ENCODE data around the gene FHIT. TPM values are rescaled to one million over a fixed set of nuclear protein-coding genes. Genes with fewer than 3 reads are reported as not detected.

Gene FHIT
- total RNA-seq, 4 donors from 2014 or later = 0.72 to 5.2 (median 2.1) TPM

GRCh38 chr3:59879031-59879581 lies 1372.1 kb downstream of the FHIT start:
- no peaks in the 10 kb centered on the region for H3K9me3 ChIP-seq
- ATAC-seq = no peak
- in situ Hi-C loops (cut with MboI; ENCODE audit: low sequenced_read_pairs in 4 of 4) = no loop called here
- H3K4me1 ChIP-seq = no peaks in the 10 kb centered on the region
- H3K27ac ChIP-seq = no peak overlapping the region
- DNase-seq = no peak
- TF ChIP-seq POLR2A (IDR thresholded peaks at IDR 0.05) (no peak), CTCF (IDR thresholded peaks at IDR 0.05 in 4 of 5, conservative IDR thresholded peaks at IDR 0.05 in 1 of 5) (no peak)
- intact Hi-C loops (cut with DNase I; ENCODE audit: low total_unique reads) = no loop called here
- H3K36me3 ChIP-seq = no peaks in the 10 kb centered on the region
- H3K27me3 ChIP-seq = no peaks in the 10 kb centered on the region
- no peak overlapping the region for H3K4me3 ChIP-seq

- no peaks in the 10 kb centered on the region for H3K9me3 ChIP-seq
- no peak for TF ChIP-seq CTCF (IDR thresholded peaks at IDR 0.05 in 4 of 5, conservative IDR thresholded peaks at IDR 0.05 in 1 of 5)
- TF ChIP-seq POLR2A (IDR thresholded peaks at IDR 0.05) = no peak
- DNase-seq (no peak), ATAC-seq (no peak)
- no peak overlapping the region for H3K27ac ChIP-seq
- intact Hi-C loops (cut with DNase I; ENCODE audit: low total_unique reads) (no loop called here), in situ Hi-C loops (cut with MboI; ENCODE audit: low sequenced_read_pairs in 4 of 4) (no loop called here)
- H3K4me1 ChIP-seq = no peaks in the 10 kb centered on the region
- no peaks in the 10 kb centered on the region for H3K27me3 ChIP-seq
- H3K36me3 ChIP-seq = no peaks in the 10 kb centered on the region
- no peak overlapping the region for H3K4me3 ChIP-seq
Measured at GRCh38 chr3:59878038-59878427, 1373.2 kb downstream of the FHIT start.

- intact Hi-C loops (cut with DNase I; ENCODE audit: low total_unique reads) = no loop called here
- H3K27me3 ChIP-seq = no peaks in the 10 kb centered on the region
- TF ChIP-seq POLR2A (IDR thresholded peaks at IDR 0.05) = no peak
- no peak for TF ChIP-seq CTCF (IDR thresholded peaks at IDR 0.05 in 4 of 5, conservative IDR thresholded peaks at IDR 0.05 in 1 of 5)
- in situ Hi-C loops (cut with MboI; ENCODE audit: low sequenced_read_pairs in 4 of 4) = no loop called here
- H3K36me3 ChIP-seq = no peaks in the 10 kb centered on the region
- H3K9me3 ChIP-seq = no peaks in the 10 kb centered on the region
- no peak for ATAC-seq
- DNase-seq = no peak
- H3K27ac ChIP-seq = no peak overlapping the region
- H3K4me1 ChIP-seq = no peaks in the 10 kb centered on the region
- no peak overlapping the region for H3K4me3 ChIP-seq
Measured at GRCh38 chr3:59877263-59878037, 1373.8 kb downstream of the FHIT start.

GRCh38 chr3:59876533-59877062 lies 1374.7 kb downstream of the FHIT start:
- no peak overlapping the region for H3K4me3 ChIP-seq
- no peaks in the 10 kb centered on the region for H3K9me3 ChIP-seq
- no peaks in the 10 kb centered on the region for H3K36me3 ChIP-seq
- no peak overlapping the region for H3K27ac ChIP-seq
- no peaks in the 10 kb centered on the region for H3K4me1 ChIP-seq
- ATAC-seq (no peak), DNase-seq (no peak)
- intact Hi-C loops (cut with DNase I; ENCODE audit: low total_unique reads) (no loop called here), in situ Hi-C loops (cut with MboI; ENCODE audit: low sequenced_read_pairs in 4 of 4) (no loop called here)
- H3K27me3 ChIP-seq = no peaks in the 10 kb centered on the region
- TF ChIP-seq CTCF (IDR thresholded peaks at IDR 0.05 in 4 of 5, conservative IDR thresholded peaks at IDR 0.05 in 1 of 5) (no peak), POLR2A (IDR thresholded peaks at IDR 0.05) (no peak)
